ENCODE measurements around the gene ZFP64.

The ZFP64 gene

DNA sequence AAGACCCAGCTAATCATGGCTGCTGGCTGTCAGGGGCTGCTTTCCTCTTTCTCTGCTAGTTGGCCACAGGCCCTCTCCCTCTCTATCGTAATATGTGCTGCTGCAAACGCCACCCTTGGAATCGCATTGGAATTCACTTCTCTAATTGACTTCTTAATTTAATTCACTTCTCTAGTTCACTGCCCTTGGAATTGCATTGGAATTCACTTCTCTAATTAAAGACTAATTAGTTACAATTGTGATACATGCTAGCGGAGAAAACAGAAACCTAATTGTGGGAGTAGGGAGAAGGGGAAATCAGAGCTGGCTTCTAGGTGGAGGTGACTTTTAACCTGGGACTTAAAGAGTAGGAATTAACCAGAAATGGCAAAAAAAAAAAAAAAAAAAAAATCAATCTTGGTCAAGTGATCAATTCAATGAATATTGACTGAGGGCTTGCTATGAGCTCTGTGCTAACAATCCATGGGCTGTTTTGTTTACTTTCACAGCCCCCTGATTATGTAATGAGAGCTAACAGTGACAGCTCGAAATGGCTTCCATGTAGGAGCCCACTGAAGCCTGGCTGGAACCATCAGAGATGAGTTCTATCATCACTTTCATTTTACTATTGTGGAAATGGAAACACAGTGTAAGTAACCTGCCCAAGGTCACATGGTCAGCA, 11.3 kb downstream of the ZFP64 start:
- TF ChIP-seq TAF1 (IDR thresholded peaks at IDR 0.05; ENCODE audit: low read depth) (no peak), FOXM1 (IDR thresholded peaks at IDR 0.05; ENCODE audit: borderline replicate concordance, low read depth) (no peak), YY1 (IDR thresholded peaks at IDR 0.05; ENCODE audit: low read depth) (no peak), EGR1 (IDR thresholded peaks at IDR 0.05) (no peak), NFIC (IDR thresholded peaks at IDR 0.05) (no peak), TCF12 (IDR thresholded peaks at IDR 0.05; ENCODE audit: low read depth) (no peak), RAD21 (IDR thresholded peaks at IDR 0.05; ENCODE audit: low read depth) (no peak), ZBTB7A (IDR thresholded peaks at IDR 0.05; ENCODE audit: low read depth) (no peak), CREB1 (IDR thresholded peaks at IDR 0.05; ENCODE audit: low read depth) (no peak), CEBPB (IDR thresholded peaks at IDR 0.05) (no peak), TEAD4 (IDR thresholded peaks at IDR 0.05) (no peak), EP300 (IDR thresholded peaks at IDR 0.05; ENCODE audit: borderline replicate concordance) (no peak)
- TF ChIP-seq, protein P1, sequence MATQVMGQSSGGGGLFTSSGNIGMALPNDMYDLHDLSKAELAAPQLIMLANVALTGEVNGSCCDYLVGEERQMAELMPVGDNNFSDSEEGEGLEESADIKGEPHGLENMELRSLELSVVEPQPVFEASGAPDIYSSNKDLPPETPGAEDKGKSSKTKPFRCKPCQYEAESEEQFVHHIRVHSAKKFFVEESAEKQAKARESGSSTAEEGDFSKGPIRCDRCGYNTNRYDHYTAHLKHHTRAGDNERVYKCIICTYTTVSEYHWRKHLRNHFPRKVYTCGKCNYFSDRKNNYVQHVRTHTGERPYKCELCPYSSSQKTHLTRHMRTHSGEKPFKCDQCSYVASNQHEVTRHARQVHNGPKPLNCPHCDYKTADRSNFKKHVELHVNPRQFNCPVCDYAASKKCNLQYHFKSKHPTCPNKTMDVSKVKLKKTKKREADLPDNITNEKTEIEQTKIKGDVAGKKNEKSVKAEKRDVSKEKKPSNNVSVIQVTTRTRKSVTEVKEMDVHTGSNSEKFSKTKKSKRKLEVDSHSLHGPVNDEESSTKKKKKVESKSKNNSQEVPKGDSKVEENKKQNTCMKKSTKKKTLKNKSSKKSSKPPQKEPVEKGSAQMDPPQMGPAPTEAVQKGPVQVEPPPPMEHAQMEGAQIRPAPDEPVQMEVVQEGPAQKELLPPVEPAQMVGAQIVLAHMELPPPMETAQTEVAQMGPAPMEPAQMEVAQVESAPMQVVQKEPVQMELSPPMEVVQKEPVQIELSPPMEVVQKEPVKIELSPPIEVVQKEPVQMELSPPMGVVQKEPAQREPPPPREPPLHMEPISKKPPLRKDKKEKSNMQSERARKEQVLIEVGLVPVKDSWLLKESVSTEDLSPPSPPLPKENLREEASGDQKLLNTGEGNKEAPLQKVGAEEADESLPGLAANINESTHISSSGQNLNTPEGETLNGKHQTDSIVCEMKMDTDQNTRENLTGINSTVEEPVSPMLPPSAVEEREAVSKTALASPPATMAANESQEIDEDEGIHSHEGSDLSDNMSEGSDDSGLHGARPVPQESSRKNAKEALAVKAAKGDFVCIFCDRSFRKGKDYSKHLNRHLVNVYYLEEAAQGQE (IDR thresholded peaks at IDR 0.05; ENCODE audit: low read depth): no peak
- TF ChIP-seq, protein P2, sequence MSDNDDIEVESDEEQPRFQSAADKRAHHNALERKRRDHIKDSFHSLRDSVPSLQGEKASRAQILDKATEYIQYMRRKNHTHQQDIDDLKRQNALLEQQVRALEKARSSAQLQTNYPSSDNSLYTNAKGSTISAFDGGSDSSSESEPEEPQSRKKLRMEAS (IDR thresholded peaks at IDR 0.05): no peak
- TF ChIP-seq, protein P3, sequence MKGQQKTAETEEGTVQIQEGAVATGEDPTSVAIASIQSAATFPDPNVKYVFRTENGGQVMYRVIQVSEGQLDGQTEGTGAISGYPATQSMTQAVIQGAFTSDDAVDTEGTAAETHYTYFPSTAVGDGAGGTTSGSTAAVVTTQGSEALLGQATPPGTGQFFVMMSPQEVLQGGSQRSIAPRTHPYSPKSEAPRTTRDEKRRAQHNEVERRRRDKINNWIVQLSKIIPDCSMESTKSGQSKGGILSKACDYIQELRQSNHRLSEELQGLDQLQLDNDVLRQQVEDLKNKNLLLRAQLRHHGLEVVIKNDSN (IDR thresholded peaks at IDR 0.05): no peak

DNA sequence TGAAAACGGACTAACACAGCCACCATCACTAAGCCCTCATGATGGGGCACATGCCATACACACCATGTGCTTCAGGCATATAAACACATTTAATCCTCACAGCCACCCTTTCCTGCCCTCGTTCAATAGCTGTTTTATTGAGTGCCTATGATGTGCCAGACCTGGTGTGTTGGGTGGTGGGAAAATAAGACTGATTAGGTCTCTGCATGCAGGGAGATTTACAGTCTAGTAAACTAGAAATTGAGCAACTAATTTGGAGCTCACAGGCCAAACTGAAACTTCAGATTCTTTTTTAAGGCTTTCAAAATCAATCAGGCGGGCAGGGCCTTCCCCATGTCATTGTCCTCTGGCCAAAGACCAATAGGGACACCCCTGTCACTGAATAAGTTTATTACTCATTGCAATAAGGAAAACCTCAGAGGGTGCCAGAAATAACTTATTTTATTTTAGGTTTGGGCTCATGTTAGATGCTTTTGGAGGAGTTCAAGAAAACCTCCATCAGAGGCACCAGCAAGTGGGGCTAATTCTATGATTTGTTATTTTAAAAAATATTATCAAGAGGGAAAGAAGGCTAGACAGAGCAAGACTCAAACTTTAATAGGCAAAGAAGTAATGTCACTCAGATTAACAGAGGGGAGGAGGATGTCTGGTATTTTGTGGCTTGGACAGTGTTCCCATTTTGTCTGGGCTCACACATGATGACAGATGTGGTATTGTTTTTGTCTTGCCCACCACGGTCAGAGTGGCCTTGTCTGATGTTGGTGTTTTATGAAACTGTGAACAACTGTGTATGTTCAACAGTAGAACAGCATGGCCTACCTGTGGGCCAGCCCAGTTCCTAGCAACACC, 12.0 kb downstream of the ZFP64 start:
- TF ChIP-seq RAD21 (IDR thresholded peaks at IDR 0.05; ENCODE audit: low read depth) (no peak), TEAD4 (IDR thresholded peaks at IDR 0.05) (no peak), TAF1 (IDR thresholded peaks at IDR 0.05; ENCODE audit: low read depth) (no peak)

DNA sequence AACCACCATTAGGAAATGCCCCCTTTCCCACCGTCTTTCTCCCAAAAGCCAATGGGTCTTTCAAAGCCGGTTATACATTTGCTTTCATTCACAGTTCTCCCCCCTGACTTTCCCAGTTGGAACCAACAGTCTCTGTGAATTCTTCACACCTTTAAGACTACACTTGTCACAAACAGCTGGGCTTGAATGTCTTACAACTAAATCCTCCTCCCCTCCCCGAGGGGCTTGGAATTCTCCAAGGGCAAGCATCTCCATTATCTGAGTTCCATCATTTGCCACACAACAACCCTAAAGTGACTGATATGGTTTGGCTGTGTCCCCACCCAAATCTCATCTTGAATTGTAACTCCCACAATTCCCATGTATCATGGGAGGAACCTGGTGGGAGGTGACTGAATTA, 12.9 kb downstream of the ZFP64 start:
- TF ChIP-seq RAD21 (IDR thresholded peaks at IDR 0.05; ENCODE audit: low read depth) (no peak), EGR1 (IDR thresholded peaks at IDR 0.05) (no peak), TAF1 (IDR thresholded peaks at IDR 0.05; ENCODE audit: low read depth) (no peak), FOXM1 (IDR thresholded peaks at IDR 0.05; ENCODE audit: borderline replicate concordance, low read depth) (no peak), ZBTB7A (IDR thresholded peaks at IDR 0.05; ENCODE audit: low read depth) (no peak), CREB1 (IDR thresholded peaks at IDR 0.05; ENCODE audit: low read depth) (no peak), CEBPB (IDR thresholded peaks at IDR 0.05) (no peak), TEAD4 (IDR thresholded peaks at IDR 0.05) (no peak), TCF12 (IDR thresholded peaks at IDR 0.05; ENCODE audit: low read depth) (no peak), YY1 (IDR thresholded peaks at IDR 0.05; ENCODE audit: low read depth) (no peak), NFIC (IDR thresholded peaks at IDR 0.05) (no peak), EP300 (IDR thresholded peaks at IDR 0.05; ENCODE audit: borderline replicate concordance) (no peak)
- TF ChIP-seq, protein P3 (IDR thresholded peaks at IDR 0.05): no peak
- TF ChIP-seq, protein P2 (IDR thresholded peaks at IDR 0.05): no peak

DNA sequence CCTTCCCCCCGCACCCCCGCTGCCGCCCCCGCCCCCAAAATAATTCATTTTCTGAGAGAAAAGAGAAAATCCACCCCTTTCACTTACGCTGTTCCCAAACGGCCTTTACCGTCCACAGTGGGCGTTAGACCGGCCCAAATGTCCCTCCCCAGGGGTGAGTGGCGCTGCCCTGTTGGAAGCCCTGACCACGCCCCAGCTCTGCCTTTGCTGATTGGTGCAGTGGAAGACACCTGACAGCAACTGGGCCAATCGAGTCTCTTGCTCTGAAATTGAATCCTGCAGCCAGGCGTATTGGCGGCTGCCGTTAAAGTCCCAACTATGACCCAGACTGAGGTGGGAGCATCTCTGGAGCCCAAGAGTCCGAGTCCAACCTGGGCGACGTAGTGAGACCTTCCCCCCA, 15.7 kb downstream of the ZFP64 start:
- TF ChIP-seq, protein P1 (IDR thresholded peaks at IDR 0.05; ENCODE audit: low read depth): no peak
- TF ChIP-seq, protein P2 (IDR thresholded peaks at IDR 0.05): no peak
- TF ChIP-seq FOXM1 (IDR thresholded peaks at IDR 0.05; ENCODE audit: borderline replicate concordance, low read depth): no peak
- TF ChIP-seq, protein P3 (IDR thresholded peaks at IDR 0.05): no peak
- no peak for TF ChIP-seq RAD21 (IDR thresholded peaks at IDR 0.05; ENCODE audit: low read depth)
- TF ChIP-seq CREB1 (IDR thresholded peaks at IDR 0.05; ENCODE audit: low read depth): no peak
- TF ChIP-seq EP300 (IDR thresholded peaks at IDR 0.05; ENCODE audit: borderline replicate concordance): no peak
- TF ChIP-seq EGR1 (IDR thresholded peaks at IDR 0.05): no peak
- TF ChIP-seq TEAD4 (IDR thresholded peaks at IDR 0.05): no peak
- TF ChIP-seq CEBPB (IDR thresholded peaks at IDR 0.05): no peak
- TF ChIP-seq TAF1 (IDR thresholded peaks at IDR 0.05; ENCODE audit: low read depth): no peak
- TF ChIP-seq TCF12 (IDR thresholded peaks at IDR 0.05; ENCODE audit: low read depth): no peak
- no peak for TF ChIP-seq YY1 (IDR thresholded peaks at IDR 0.05; ENCODE audit: low read depth)
- TF ChIP-seq ZBTB7A (IDR thresholded peaks at IDR 0.05; ENCODE audit: low read depth): no peak
- TF ChIP-seq NFIC (IDR thresholded peaks at IDR 0.05): no peak

Data from Ishikawa (cell line).